GM18498 (cell line): ENCODE results near the gene ASB11.

Experiments used
- ATAC-seq: cut with Tn5 transposase; IDR thresholded peaks from one replicate; pipeline ENCODE4 v1.9.1; 2021; ENCODE audit warnings: mild to moderate bottlenecking, moderate library complexity; ENCODE audit not compliant: unreplicated experiment

ASB11 gene

GRCh38 chrX:15235001-15235400, 80.4 kb downstream of the ASB11 start:
- no peak for ATAC-seq

GRCh38 chrX:15233416-15234015, 81.9 kb downstream of the ASB11 start:
- ATAC-seq, result no peak
